ENCODE data around the gene BATF.

Gene BATF

DNA sequence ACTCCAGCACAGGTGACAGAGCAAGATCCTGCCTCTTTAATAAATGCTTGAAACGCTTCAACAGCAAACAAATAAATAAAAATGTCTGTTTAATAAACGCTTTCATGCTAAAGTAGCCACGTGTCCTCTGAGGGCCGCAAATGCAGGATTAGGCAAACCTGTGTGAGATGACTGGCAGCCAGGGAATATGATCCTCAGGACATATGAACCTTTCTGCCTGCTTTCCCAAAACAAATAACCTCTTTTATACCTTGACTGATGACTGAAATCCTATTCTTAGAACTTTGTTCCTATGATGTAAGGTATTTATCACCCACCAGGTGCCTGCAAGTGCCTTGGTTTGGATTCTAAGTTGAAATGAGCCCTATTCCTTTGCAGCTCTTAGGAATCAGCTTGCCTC is 41.7 kb downstream of the BATF start:
- DNase-seq, result peak; percentile 14 to 15

- no peak for DNase-seq
Measured at GRCh38 chr14:75565056-75565455, 42.8 kb downstream of the BATF start.

GRCh38 chr14:75566321-75566720 is 44.1 kb downstream of the BATF start:
- DNase-seq, result no peak

DNA sequence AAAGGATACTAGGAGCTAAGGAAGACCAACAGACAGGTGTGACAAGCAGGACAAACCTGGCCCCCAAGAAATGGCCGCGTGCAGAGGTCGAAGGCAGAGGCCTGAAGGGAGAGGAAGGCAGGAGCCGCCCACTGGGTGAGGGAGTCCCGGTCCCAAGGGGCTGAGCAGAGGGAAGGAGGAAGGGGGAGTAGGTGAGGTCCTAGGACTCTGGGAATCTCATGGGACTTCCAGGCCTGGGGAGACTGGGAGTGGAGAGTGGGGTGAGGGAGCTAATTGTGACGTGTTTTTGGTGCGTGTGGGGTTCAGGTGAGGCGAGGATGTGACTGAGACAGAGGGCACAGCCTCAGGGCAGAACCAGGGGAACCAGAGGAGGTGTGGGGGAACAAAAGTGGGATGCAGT is 44.5 kb downstream of the BATF start:
- DNase-seq, result no peak

GRCh38 chr14:75568140-75568539 is 45.9 kb downstream of the BATF start:
- DNase-seq, result no peak

- no peak for DNase-seq
Measured at GRCh38 chr14:75568791-75569190, 46.5 kb downstream of the BATF start.

DNA sequence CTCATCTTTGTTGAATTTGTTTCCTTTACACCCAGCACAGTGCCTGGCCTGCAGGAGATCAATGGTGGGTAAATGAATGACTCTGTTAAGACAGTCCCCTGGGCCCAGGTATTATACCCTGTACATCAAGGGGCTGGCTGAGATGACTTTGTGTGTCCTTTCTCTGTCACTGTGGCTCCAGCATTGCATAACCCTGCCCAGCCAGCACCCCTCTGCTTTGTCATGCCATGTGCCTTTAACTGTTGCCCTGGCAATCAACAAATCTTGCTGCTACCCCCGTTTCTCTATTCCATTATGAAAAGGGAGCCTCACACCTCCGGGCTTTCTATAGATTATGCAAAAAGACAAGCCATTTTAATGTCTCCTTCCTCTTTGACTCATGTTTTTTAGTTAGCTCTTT is 48.5 kb downstream of the BATF start:
- DNase-seq, result no peak

DNA sequence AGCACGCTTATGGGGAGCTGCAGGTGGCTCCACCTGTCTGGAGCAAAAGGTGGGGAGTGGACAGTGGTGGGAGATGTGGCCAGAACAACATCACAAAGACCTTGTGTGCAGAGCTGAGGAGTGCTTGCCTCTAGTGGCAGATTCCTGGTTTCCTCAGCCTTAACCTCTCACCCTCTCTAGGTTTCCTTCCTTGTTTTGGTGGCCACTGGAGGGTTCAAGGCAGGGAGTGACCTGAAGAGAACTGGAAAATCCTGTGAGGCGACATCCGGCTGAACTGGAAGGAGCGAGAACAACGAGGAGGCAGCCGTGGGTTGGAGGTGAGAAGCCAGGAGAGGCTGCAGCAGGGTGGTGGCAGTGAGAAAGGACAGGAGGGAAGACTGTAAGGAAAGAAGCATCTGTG is 49.8 kb downstream of the BATF start:
- DNase-seq, result no peak

DNA sequence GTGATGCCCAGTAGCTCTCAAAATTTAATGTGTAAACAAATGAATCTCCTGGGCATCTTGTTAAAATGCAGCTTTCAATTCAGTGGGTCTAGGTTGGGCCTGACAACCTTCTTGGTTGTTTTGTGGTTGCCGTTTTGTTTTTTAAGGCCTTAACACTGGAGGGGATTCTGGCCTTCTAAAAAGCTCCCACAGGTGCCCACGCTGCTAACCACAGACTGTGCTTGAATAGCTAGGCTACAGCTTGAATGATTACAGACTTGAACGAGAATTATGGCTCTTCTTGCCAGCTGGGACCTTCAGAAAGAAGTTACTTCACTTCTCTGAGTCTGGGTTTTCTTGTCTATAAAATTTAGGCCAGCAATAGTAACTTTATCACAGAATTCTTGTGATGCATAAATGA is 54.8 kb downstream of the BATF start:
- no peak for DNase-seq

GRCh38 chr14:75577729-75578101 is 55.4 kb downstream of the BATF start:
- peak; percentile 60 to 74 for DNase-seq

- DNase-seq, result no peak
Measured at GRCh38 chr14:75578102-75578785, 56.0 kb downstream of the BATF start, which contains the start of gene FLVCR2. Gene FLVCR2, plus strand, starts transcription at chr14:75578620. Its CDS starts 353 bp downstream, at chr14:75578973.

- DNase-seq, result no peak
Measured at GRCh38 chr14:75578786-75579337, 56.6 kb downstream of the BATF start.

DNA sequence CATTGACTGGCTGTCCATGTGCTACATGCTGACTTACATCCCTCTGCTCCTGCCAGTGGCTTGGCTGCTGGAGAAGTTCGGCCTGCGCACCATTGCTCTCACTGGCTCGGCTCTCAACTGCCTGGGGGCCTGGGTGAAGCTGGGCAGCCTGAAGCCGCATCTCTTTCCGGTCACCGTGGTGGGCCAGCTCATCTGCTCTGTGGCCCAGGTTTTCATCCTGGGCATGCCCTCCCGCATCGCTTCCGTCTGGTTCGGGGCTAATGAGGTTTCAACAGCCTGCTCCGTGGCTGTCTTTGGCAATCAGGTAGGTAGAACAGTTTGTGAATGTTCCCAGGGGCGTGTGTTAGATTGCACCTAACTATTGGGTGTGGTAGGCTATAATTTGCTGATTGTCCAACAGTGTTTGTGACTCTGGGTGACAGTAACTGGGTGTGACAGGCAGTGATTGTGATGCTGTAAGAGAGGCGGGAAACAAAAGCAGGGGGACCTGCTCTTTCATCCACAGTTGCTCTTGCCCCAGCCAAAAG is 57.1 kb downstream of the BATF start:
- DNase-seq, result no peak

DNA sequence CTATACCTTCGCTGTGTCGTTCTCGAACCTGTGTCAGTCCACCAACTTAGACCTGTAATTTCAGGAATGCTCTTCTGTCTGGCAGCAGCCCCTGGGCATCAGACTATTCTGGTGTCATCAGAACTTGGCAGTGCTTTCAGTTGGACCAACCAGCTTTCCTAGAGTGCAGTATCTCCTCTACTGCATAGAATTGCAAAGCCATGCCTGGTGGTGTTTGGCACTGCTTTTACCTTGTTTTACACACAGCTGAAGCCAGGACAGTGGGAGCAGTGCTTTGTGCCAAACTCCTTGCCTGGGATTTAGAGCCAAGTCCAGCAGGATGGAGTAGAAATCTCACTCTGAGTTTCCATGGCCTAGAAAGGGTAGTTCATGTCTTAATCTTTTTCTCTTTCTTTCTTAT is 57.6 kb downstream of the BATF start:
- no peak for DNase-seq

DNA sequence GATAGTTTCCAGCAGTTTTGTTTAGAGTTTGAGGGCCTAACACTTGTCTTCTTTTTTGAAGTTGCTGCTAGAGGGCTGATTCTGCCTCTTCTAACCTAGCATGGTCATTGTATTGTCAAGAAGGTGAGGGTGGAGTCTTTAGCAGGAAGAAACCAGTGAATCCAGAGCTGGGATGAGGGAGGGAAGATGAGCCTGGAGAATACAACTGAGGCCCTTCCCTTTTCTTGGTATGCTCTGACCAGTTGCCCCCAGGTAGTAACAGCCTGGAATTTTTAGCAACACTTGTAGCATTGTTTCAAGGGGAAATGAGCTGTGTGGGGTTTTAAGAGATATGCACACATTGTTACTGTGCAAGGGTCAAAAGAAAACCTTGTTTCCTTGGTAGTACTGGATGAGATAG is 65.1 kb downstream of the BATF start:
- no peak for DNase-seq

DNA sequence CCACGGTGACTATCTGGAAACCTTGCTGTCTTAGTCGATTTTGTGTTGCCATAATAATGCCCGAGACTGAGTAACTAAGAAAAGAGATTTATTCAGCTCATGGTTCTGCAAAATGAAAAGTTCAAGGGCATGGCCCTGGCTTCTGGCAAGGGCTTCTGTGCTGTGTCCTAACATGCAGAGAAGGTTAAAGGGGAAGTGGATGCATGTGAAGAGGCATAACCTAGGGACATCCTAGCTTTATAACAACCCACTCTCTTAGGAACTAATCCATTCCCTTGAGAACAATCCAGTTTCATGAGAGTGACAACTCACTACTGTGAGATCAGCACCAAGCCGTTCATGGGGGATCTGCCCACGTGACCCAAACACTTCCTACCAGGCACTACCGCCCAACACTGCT is 67.7 kb downstream of the BATF start:
- no peak for DNase-seq

DNA sequence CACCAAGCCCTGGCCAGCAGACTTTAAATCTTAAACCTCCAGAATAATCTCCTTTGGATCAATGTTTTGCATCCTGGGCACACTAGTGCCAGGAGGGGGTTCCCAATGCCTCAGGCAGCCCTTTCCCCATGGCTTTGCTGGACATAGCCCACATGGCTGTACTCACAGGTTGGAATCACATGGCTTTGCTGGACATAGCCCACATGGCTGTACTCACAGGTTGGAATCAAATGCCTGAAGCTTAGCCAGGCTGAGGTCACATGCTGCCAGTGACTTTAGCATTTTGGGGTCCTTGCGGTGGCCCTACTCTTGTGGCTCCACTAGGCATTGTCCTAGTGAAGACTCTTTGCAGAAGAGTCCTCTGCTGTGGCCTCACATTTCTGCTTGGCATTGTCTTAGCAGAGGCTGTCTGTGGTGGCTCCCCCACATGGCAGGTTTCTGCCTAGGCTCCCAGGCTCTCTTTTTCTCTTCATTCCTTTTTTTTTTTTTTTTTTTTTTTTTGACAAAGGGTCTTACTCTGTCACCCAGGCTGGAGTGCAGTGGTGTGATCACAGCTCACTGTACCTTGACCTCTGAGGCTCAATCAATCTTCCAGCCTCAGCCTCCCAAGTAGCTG is 69.2 kb downstream of the BATF start:
- no peak for DNase-seq

DNA sequence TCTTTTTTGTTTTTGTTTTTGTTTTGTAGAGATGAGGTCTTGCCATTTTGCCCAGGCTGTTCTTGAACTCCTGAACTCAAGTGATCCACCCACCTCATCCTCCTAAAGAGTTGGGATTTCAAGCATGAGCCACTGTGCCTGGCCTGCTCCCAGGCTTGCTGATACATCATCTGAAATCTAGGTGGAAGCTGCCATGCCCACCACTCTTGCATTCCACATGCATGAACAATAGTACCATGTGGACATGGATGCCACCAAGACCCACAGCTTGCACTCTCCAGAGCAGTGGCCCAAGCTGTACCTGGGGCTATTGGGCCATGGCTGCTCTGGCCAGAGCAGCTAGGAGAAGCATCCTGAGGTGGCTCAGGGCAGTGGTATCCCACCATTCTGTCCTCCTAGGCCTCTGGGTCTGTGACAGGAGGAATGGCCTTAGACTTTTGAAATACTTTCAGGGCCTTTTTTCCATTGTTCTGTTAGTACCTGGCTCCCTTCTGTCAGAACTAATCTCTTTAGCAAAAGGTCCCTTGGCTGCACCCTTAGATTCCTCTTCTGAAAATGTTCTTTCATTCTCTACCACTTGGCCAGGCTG is 69.8 kb downstream of the BATF start:
- DNase-seq, result no peak

GRCh38 chr14:75595226-75595625 is 73.0 kb downstream of the BATF start:
- DNase-seq, result no peak

Measured in SHP77 (cell line).